Thymus (tissue), 11 donors: ENCODE measurements around the gene MARK3. TPM values are rescaled to one million over a fixed set of nuclear protein-coding genes. Genes with fewer than 3 reads are reported as not detected.
"Not testable (repeated sequence)": the region's sequence is repeated elsewhere in the genome, so short reads cannot be mapped to it uniquely, and the experiment has no call there.

Experiments used
- DNase-seq, 9 donors: peaks; one replicate each; pipeline ENCODE4 v3.0.0-alpha.2; 2013; ENCODE audit warnings: low spot score in 9 of 9, low read depth in 6 of 9, missing footprints in 1 of 9
- H3K27ac ChIP-seq, 2 donors: one replicate each; pipeline ENCODE4 v1.5.1; 2013; ENCODE audit warnings: control low read depth in 1 of 2, low read depth in 1 of 2, low read length in 1 of 2, mild to moderate bottlenecking in 1 of 2, moderate library complexity in 1 of 2
- H3K27me3 ChIP-seq, 2 donors: one replicate each; pipeline ENCODE4 v1.5.1; 2013; ENCODE audit warnings: low read length in 1 of 2; ENCODE audit not compliant: control insufficient read depth in 2 of 2, insufficient read depth in 1 of 2
- H3K36me3 ChIP-seq, 2 donors: one replicate each; pipeline ENCODE4 v1.5.1; 2013; ENCODE audit warnings: low read length in 1 of 2, mild to moderate bottlenecking in 1 of 2, moderate library complexity in 1 of 2; ENCODE audit not compliant: control insufficient read depth in 2 of 2, insufficient read depth in 2 of 2
- H3K4me1 ChIP-seq, 2 donors: one replicate each; pipeline ENCODE4 v1.5.1; 2013; ENCODE audit warnings: low read length in 2 of 2; ENCODE audit not compliant: control insufficient read depth in 2 of 2, insufficient read depth in 2 of 2
- H3K4me3 ChIP-seq, 2 donors: one replicate each; pipeline ENCODE4 v1.5.1; 2013; ENCODE audit warnings: low read length in 2 of 2, control low read depth in 1 of 2, mild to moderate bottlenecking in 1 of 2
- H3K9me3 ChIP-seq, 2 donors: one replicate each; pipeline ENCODE4 v1.5.1; 2013; ENCODE audit warnings: low read length in 1 of 2, mild to moderate bottlenecking in 1 of 2; ENCODE audit not compliant: control insufficient read depth in 2 of 2, insufficient read depth in 1 of 2
- WGBS: extraction: QIAGEN DNeasy Blood & Tissue Kit; methylation state at CpG from one replicate; pipeline ENCODE4 v1.1.7; 2013; 5-methylcytosine and 5-hydroxymethylcytosine counted together
- polyA plus RNA-seq: library from polyadenylated mRNA; stranded (reverse); fragments of 200-250 nt; gene quantifications from one replicate; pipeline ENCODE4 v1.2.3, GENCODE V29; 2013
- total RNA-seq: library from RNA; stranded (reverse); fragments of 120-200 nt; gene quantifications from one replicate; pipeline ENCODE4 v1.2.4, GENCODE V29; 2013
- donor health status: healthy.

The MARK3 gene
- total and polyA plus RNA-seq, 2 donors: 50.8 to 91.6 TPM

DNA sequence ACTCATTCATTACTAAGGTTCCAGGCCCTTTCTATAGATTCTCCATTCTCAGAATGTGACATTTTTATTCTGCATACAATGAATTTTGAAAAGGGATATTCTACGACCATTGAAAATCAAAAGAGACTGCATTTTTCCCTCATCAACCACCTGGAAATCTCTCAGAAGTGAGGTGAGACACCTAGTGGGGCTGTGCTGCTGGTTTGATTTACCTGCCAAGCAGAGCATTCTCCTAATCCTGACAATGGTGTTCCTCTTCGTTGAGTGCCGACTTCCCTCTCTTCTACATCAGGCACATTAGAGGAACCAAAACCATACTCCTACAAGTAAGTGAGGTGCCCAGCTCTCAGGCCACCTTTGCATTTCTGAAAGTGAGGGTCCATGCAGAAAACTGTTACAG is 122.5 kb downstream of the MARK3 start:
- peaks cover 44 to 60% of the 10 kb centered on the region in 2 donors for H3K36me3 ChIP-seq
- H3K4me3 ChIP-seq: no peak overlapping the region
- H3K9me3 ChIP-seq: no peaks in the 10 kb centered on the region
- WGBS: 75% methylated on average over 3 of the region's 3 CpGs
- no peak overlapping the region for H3K27ac ChIP-seq
- no peaks in the 10 kb centered on the region for H3K4me1 ChIP-seq
- no peaks in the 10 kb centered on the region for H3K27me3 ChIP-seq
- no peak for DNase-seq

- Histone ChIP-seq H3K27me3 (no peaks in the 10 kb centered on the region), H3K9me3 (no peaks in the 10 kb centered on the region), H3K4me3 (no peak overlapping the region), H3K27ac (no peak overlapping the region), H3K36me3 (peaks cover 34 to 51% of the 10 kb centered on the region in 2 donors), H3K4me1 (no peaks in the 10 kb centered on the region)
- no peak for DNase-seq
- 94% methylated on average over 16 of the region's 16 CpGs for WGBS
Measured at GRCh38 chr14:103508521-103509329, 123.5 kb downstream of the MARK3 start.

GRCh38 chr14:103509864-103510723 is 124.9 kb downstream of the MARK3 start:
- peaks cover 22 to 39% of the 10 kb centered on the region in 2 donors for H3K36me3 ChIP-seq
- WGBS: 99% methylated on average over 11 of the region's 11 CpGs

GRCh38 chr14:103510724-103511693 is 125.8 kb downstream of the MARK3 start:
- Histone ChIP-seq H3K36me3 (peaks cover 16 to 32% of the 10 kb centered on the region in 2 donors), H3K4me1 (no peaks in the 10 kb centered on the region), H3K4me3 (no peak overlapping the region), H3K27ac (no peak overlapping the region), H3K9me3 (no peaks in the 10 kb centered on the region), H3K27me3 (no peaks in the 10 kb centered on the region)
- no peak for DNase-seq
- WGBS: 98% methylated on average over 26 of the region's 26 CpGs

More at GRCh38 chr14:103509864-103510723, 124.9 kb downstream of the MARK3 start:
- Histone ChIP-seq H3K4me1 (no peaks in the 10 kb centered on the region), H3K4me3 (no peak overlapping the region), H3K27me3 (no peaks in the 10 kb centered on the region), H3K27ac (no peak overlapping the region), H3K9me3 (no peaks in the 10 kb centered on the region)
- no peak for DNase-seq

GRCh38 chr14:103512180-103512579 is 127.0 kb downstream of the MARK3 start:
- H3K4me3 ChIP-seq, H3K9me3 ChIP-seq, H3K4me1 ChIP-seq, H3K27me3 ChIP-seq, H3K27ac ChIP-seq, DNase-seq: not testable (repeated sequence)
- peaks cover 16 to 23% of the 10 kb centered on the region in 2 donors for H3K36me3 ChIP-seq
- 98% methylated on average over 8 of the region's 8 CpGs for WGBS

- WGBS: 92% methylated on average over 25 of the region's 25 CpGs
- Histone ChIP-seq H3K4me1 (no peaks in the 10 kb centered on the region), H3K27ac (no peak overlapping the region), H3K36me3 (peaks cover 10 to 23% of the 10 kb centered on the region in 2 donors), H3K9me3 (no peaks in the 10 kb centered on the region), H3K4me3 (no peak overlapping the region), H3K27me3 (peaks cover 0 to under 1% of the 10 kb centered on the region in 2 donors)
- DNase-seq: no peak
Measured at GRCh38 chr14:103512701-103513611, 127.7 kb downstream of the MARK3 start.

DNA sequence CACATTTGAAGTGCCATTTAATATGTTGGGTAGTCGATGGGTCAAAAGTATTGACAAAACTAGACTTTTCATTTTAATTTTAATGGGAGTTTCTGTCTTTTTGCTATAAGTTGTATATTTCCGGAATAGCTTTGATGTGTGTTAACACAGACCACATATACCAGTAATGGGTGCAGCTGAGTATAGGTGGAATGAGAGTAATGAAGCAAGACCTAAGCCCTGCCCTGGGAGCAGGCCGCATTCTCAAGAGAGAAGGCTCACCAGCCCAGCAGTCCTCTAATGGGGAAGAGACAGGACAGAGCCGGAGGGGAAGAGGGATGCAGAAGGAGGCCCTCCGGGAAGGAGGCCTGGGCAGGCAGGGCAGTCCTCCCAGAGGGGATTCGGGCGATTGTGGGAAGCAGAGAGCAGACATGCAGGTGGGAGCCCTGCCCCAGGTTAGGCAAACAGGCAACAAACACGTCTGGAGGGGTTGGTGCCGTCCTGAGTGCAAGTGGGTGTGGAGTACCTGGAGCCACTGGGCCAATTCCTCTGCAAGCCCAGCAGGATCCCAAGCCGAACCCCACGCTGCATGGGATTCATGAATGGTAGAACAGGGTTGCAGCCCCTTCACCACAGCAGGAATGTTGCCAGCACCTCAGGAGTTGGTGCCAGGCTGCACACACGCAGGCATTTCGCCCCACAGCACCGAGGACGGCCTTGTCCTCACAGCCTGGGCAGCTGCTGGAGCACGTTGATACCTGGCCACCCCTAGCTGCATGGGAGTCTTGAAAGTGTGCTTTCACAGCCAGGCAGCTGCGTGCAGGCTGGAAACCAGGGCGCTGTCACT is 129.6 kb downstream of the MARK3 start:
- DNase-seq: no peak
- peaks cover 10 to 14% of the 10 kb centered on the region in 2 donors for H3K36me3 ChIP-seq
- no peak overlapping the region for H3K27ac ChIP-seq
- peaks cover 0 to 10% of the 10 kb centered on the region in 2 donors for H3K4me1 ChIP-seq
- 89% methylated on average over 18 of the region's 18 CpGs for WGBS
- peaks cover 0 to 14% of the 10 kb centered on the region in 2 donors for H3K27me3 ChIP-seq
- no peaks in the 10 kb centered on the region for H3K9me3 ChIP-seq
- no peak overlapping the region for H3K4me3 ChIP-seq
